Right renal cortex interstitium (tissue), 3 donors: ENCODE results near the gene BCL7A. TPM values are rescaled to one million over a fixed set of nuclear protein-coding genes. Genes with fewer than 3 reads are reported as not detected.

ENCODE experiments used
- polyA plus RNA-seq, 3 donors: library from polyadenylated mRNA; unstranded; fragments of 120-200 nt; gene quantifications; one replicate each; pipeline ENCODE4 v1.2.1, GENCODE V29; 2013; ENCODE audit not compliant: insufficient read length in 3 of 3

The BCL7A gene
- polyA plus RNA-seq, 3 donors: 34.7 to 36.0 (median 35.7) TPM

Other genes starting within 250 kb of the BCL7A start
- gene RHOF, start 228.2 kb upstream of the BCL7A start, polyA plus RNA-seq: 1 to 10 TPM; 8.9 to 9.6 (median 9.1) TPM
- 10 to 100 TPM; 10.5 to 12.1 (median 12.0) TPM for gene SETD1B, start 217.9 kb upstream of the BCL7A start, polyA plus RNA-seq
- 1 to 10 TPM; 1.5 to 4.7 (median 3.9) TPM for gene HPD, start 163.0 kb upstream of the BCL7A start, polyA plus RNA-seq
- 10 to 100 TPM; 51.3 to 57.1 (median 57.1) TPM for gene PSMD9, start 133.1 kb upstream of the BCL7A start, polyA plus RNA-seq
- gene CFAP251, start 103.3 kb upstream of the BCL7A start, polyA plus RNA-seq: 10 to 100 TPM in 2 of 3 donors, 1 to 10 TPM in 1; 9.2 to 11.7 (median 10.8) TPM
- 10 to 100 TPM; 25.2 to 27.9 (median 25.5) TPM for gene MLXIP, start 56.9 kb downstream of the BCL7A start, polyA plus RNA-seq
- gene IL31, start 152.3 kb downstream of the BCL7A start, polyA plus RNA-seq: not detected
- 1 to 10 TPM; 3.7 to 4.5 (median 4.4) TPM for gene LRRC43, start 161.2 kb downstream of the BCL7A start, polyA plus RNA-seq
- gene B3GNT4, start 181.8 kb downstream of the BCL7A start, polyA plus RNA-seq: 1 to 10 TPM; 2.5 to 3.8 (median 3.3) TPM
- gene DIABLO, start 204.2 kb downstream of the BCL7A start, polyA plus RNA-seq: 10 to 100 TPM; 79.8 to 88.1 (median 85.4) TPM
- gene VPS33A, start 244.6 kb downstream of the BCL7A start, polyA plus RNA-seq: 10 to 100 TPM; 16.5 to 20.4 (median 18.0) TPM